Endometrium (tissue), 2 donors: ENCODE data around the gene GLRX.
"Not testable (repeated sequence)": the region's sequence is repeated elsewhere in the genome, so short reads cannot be mapped to it uniquely, and the experiment has no call there.

ENCODE experiments used
- FAIRE-seq: peaks from 2 replicates; lab custom pipeline; 2012; peaks lifted over from hg19 to GRCh38; lab: Jason Lieb, UNC
- donor health status: control.
- donor health status: control.

GLRX gene

GRCh38 chr5:95822542-95823181 lies at the start of gene GLRX:
TSS of gene GLRX (minus strand) at chr5:95822726. CDS start at chr5:95822662, 64 bp downstream.
- FAIRE-seq, result no peak

GRCh38 chr5:95871146-95871806 lies 48.8 kb upstream of the GLRX start:
- FAIRE-seq, result no peak

GRCh38 chr5:95870105-95870672 lies 47.7 kb upstream of the GLRX start:
- FAIRE-seq, result no peak

GRCh38 chr5:95869173-95869855 lies 46.8 kb upstream of the GLRX start:
- not testable (repeated sequence) for FAIRE-seq

GRCh38 chr5:95868136-95868535 lies 45.6 kb upstream of the GLRX start:
- no peak for FAIRE-seq

- FAIRE-seq, result no peak
Observed at GRCh38 chr5:95866435-95867040, 44.0 kb upstream of the GLRX start.

- FAIRE-seq, result no peak
Observed at GRCh38 chr5:95864944-95865504, 42.5 kb upstream of the GLRX start.

- no peak for FAIRE-seq
Observed at GRCh38 chr5:95864456-95864855, 41.9 kb upstream of the GLRX start.

GRCh38 chr5:95863383-95863757 lies 40.8 kb upstream of the GLRX start:
- no peak for FAIRE-seq

- FAIRE-seq, result no peak
Observed at GRCh38 chr5:95862671-95863382, 40.3 kb upstream of the GLRX start.

- FAIRE-seq, result no peak
Observed at GRCh38 chr5:95861864-95862561, 39.5 kb upstream of the GLRX start.

- no peak for FAIRE-seq
Observed at GRCh38 chr5:95861221-95861863, 38.8 kb upstream of the GLRX start.

GRCh38 chr5:95859661-95860060 lies 37.1 kb upstream of the GLRX start:
- no peak for FAIRE-seq

GRCh38 chr5:95858661-95859595 lies 36.4 kb upstream of the GLRX start:
- FAIRE-seq, result no peak

- FAIRE-seq, result no peak
Observed at GRCh38 chr5:95858023-95858461, 35.5 kb upstream of the GLRX start.

- no peak for FAIRE-seq
Observed at GRCh38 chr5:95857185-95857945, 34.8 kb upstream of the GLRX start.

GRCh38 chr5:95856501-95856981 lies 34.0 kb upstream of the GLRX start:
- no peak for FAIRE-seq

- FAIRE-seq, result no peak
Observed at GRCh38 chr5:95853490-95853889, 31.0 kb upstream of the GLRX start.
